Fibroblast of skin of left biceps (primary cell): ENCODE measurements around the gene SSU72.
A peak's percentile ranks its signal among the peaks of the same experiment; 100 is the strongest.
"Not testable (repeated sequence)": the region's sequence is repeated elsewhere in the genome, so short reads cannot be mapped to it uniquely, and the experiment has no call there.

Source experiments
- DNase-seq, 2 experiments: peaks; one replicate each; pipeline ENCODE4 v3.0.0-alpha.2; 2013; ENCODE audit warnings: low read depth in 2 of 2

The SSU72 gene

GRCh38 chr1:1505366-1505798 lies 69.3 kb downstream of the SSU72 start:
- not testable (repeated sequence) for DNase-seq

- DNase-seq, result peak in 1 of 2 experiments; percentile 7
These were observed 69.8 kb downstream of the SSU72 start for GRCh38 chr1:1504777-1505365.

DNA sequence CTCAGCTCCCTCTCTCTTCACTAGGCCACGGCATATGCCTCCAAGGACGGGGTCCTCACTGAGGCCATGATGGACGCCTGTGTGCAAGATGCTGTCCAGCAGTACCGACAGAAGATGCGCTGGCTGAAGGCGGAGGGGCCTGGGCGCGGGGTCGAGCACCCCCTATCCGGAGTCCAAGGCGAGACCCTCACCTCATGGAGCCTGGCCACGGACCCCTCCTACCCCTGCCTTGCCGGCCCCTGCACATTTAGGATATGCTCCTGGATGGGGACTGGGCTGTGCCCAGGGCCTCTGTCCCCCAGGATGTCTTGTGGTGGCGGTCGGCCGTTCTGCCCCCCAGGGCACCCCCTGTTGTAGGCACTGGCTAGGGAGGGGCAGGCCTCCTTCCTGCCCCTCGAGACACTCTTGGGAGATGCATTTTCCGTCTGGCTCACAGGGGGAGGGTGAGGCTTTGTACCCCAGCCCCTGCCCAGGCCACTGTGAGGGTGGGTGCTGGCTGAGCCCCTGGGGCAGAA lies 79.1 kb downstream of the SSU72 start:
- DNase-seq, result not testable (repeated sequence)

GRCh38 chr1:1494311-1494710 lies 80.4 kb downstream of the SSU72 start:
- not testable (repeated sequence) for DNase-seq
